HUDEP-2 (cell line): ENCODE data around the gene ETNK1.
"Not testable (repeated sequence)": the region's sequence is repeated elsewhere in the genome, so short reads cannot be mapped to it uniquely, and the experiment has no call there.

Source experiments
- DNase-seq, 76 experiments: peaks; one replicate each; lab custom pipeline; 2025; ENCODE audit not compliant: unreplicated experiment in 76 of 76; lab: John Stamatoyannopoulos, UW

ETNK1 gene, protein sequence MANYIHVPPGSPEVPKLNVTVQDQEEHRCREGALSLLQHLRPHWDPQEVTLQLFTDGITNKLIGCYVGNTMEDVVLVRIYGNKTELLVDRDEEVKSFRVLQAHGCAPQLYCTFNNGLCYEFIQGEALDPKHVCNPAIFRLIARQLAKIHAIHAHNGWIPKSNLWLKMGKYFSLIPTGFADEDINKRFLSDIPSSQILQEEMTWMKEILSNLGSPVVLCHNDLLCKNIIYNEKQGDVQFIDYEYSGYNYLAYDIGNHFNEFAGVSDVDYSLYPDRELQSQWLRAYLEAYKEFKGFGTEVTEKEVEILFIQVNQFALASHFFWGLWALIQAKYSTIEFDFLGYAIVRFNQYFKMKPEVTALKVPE

DNA sequence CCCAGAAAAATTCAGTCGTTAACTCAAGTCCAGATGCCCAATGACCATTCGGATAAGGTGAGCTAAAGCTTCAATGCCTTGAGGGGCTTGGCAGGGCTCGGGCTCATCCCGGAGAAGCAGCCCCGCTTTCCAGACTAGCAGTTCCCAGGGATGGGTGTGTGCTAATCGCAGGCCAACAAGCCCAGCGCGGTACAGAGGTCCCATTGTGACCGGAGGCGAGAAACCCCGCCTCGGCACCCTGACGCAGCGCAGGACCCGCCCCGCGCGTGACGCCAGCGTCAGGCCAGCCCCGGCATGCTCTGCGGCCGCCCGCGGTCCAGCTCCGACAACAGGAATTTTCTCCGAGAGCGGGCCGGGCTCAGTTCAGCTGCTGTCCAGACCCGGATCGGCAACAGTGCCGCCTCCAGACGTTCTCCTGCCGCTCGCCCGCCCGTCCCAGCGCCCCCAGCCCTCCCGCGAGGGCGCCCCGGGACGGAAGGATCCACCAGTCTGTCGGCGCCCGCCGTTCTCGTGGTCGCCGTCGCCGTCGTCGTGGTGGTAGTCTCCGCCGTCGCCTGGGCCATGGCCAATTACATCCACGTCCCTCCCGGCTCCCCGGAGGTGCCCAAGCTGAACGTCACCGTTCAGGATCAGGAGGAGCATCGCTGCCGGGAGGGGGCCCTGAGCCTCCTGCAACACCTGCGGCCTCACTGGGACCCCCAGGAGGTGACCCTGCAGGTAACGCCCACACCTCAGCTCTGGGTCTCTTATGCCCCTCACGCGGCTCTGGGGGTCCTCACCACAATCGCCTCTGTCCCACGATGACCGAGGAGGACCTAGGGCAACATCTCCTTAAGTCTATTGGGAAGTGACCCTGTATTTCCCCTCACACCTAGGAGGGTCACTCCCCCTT, at the start of gene ETNK1:
Gene ETNK1 (plus strand): TSS at position 302 of the 892 bp plus-strand sequence. CDS start 260 bp downstream, at position 562.
- DNase-seq: peak in 75 of 76 experiments; percentile 30 to 92 (median 80)

DNA sequence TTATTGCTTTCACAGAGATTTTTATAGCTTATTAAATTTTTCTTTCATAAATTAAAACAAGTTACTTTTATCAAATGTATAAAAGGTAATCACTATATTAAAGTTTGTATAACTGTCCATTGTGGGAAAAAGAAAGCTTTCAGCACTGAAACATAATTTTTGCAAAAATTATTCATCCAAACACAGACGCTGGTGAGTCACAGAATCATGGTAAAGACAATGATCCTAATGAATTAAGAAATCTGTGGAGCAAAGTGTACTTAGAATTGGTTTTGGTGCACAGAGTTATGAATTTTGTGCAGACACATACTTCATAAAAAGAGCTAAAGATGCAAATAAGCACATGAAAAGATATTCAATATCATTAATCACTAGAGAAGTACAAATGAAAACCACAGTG, 48.9 kb upstream of the ETNK1 start:
- no peak for DNase-seq

DNA sequence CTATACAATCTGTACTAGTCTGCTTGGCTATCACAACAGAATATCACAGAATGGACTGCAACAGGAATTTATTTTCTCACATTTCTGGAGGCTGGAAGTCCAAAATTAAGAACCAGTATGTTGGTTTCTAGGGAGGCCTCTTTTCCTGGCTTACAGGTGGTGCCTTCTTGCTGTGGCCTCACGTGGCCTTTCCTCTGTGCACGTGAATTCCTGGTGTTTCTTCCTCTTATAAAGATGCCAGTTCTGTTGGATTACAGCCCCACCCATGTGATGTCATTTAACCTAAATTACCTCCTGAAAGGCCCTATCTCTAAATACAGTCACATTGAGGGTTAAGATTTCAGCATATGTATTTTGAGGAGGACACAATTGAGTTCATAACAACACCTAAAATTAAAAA, 48.5 kb upstream of the ETNK1 start:
- no peak for DNase-seq

DNA sequence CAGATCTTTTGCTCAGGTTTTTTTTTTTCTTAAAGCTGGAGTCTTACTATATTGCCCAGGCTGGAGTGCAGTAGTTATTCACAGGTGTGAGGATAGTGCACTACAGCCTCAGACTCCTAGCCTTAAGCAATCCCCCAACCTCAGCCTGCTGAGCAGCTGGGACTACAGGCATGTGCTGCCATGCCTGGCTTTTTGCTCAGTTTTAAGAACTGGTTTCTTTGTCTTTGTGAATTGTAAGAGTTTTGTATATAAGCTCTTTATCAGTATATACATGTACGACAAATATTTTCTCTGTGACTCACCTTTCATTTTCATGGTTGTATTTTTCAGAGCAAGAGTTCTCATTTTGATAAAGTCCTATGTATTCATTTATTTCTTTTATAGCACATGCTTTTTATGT, 47.3 kb upstream of the ETNK1 start:
- no peak for DNase-seq

DNA sequence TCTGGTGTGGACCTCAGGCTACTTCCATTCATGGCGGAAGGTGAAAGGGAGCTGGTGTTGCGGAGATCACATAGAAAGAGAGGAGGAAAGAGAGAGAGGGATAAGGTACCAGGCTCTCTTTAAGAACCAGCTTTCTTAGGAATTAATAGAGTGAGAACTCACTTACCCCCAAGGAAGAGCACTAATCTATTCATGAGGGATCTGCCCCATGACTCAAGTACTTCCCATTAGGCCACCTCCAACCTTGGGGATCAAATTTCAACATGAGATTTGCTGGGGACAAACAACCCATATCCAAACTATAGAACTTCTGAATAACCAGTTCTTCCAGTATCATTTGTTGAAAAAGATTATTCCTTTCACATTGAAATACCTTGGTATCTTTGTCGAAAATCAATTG, 46.6 kb upstream of the ETNK1 start:
- no peak for DNase-seq

- no peak for DNase-seq
Observed at GRCh38 chr12:22588817-22589216, 36.2 kb upstream of the ETNK1 start.

- DNase-seq: no peak
Observed at GRCh38 chr12:22593864-22594263, 31.1 kb upstream of the ETNK1 start.

DNA sequence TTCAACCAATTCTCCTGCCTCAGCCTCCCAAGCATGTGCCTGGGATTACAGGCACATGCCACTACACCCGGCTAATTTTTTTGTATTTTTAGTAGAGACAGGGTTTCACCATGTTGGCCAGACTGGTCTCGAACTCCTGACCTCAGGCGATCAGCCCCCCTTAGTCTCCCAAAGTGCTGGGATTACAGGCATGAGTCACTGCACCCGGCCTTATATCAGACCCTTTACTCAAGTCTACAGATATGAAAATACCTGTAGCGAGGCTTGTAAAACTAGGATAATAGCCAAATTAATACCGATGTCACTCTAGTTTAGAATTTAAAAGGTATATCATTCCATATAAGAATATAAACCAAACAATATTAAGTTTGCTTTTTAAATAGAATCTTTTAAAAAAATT, 27.4 kb upstream of the ETNK1 start:
- not testable (repeated sequence) for DNase-seq

- no peak for DNase-seq
Observed at GRCh38 chr12:22598141-22598762, 26.7 kb upstream of the ETNK1 start.

- DNase-seq: no peak
Observed at GRCh38 chr12:22598763-22599161, 26.2 kb upstream of the ETNK1 start.

DNA sequence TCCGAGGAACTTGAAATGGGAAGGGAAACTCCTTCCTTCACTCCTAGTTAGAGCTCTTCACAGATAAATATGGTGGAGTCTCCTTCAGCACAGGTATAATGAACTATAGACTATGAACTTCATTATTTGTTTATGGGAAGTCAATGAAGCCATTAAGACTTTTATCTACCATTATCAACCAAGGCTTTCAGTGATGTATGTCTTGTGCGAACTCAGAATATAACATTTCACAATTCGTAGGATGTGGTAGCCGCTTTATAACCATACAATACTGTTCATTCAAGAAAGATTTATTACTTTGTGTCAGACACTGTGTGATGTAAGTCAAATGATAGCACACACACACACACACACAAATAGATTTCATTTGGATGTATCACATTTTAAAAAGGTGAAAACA, 24.8 kb upstream of the ETNK1 start:
- DNase-seq: no peak

- DNase-seq: no peak
Observed at GRCh38 chr12:22609501-22609900, 15.5 kb upstream of the ETNK1 start.

DNA sequence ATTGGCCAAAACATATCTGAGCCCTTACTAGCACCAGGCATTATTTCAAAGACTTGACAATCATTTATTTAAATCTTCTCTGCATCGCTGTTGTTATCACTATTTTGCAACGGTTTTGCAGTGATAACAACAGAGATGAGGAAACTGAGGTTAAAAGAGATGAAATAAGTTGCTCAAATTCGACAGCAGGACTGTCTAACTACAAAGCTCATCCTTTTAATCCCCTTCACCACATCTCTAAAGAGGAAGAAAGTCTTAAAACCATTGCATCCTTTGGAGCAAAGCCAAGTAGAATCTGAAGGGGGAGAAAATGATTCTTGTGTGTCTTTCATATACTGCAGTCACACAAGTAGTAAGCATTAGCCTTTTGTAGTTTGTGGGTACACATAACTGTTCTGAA, 14.8 kb upstream of the ETNK1 start:
- DNase-seq: no peak

DNA sequence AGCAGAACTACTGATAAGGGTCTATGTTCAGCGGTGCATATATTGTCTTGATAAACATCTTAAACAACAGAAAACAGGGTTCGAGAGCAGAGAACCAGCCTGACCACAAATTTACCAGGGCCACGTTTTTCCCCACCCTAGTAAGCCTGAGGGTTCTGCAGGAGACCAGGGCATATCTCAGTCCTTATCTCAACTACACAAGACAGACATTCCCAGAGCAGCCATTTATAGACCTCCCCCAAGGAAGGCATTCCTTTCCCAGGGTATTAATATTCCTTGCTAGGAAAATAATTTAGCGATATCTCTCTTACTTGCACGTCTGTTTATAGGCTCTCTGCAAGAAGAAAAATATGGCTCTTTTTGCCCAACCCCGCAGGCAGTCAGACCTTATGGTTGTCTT, 12.1 kb upstream of the ETNK1 start:
- not testable (repeated sequence) for DNase-seq

- peak in 1 of 76 experiments; percentile 7 for DNase-seq
Observed at GRCh38 chr12:22615963-22616501, 8.9 kb upstream of the ETNK1 start.

DNA sequence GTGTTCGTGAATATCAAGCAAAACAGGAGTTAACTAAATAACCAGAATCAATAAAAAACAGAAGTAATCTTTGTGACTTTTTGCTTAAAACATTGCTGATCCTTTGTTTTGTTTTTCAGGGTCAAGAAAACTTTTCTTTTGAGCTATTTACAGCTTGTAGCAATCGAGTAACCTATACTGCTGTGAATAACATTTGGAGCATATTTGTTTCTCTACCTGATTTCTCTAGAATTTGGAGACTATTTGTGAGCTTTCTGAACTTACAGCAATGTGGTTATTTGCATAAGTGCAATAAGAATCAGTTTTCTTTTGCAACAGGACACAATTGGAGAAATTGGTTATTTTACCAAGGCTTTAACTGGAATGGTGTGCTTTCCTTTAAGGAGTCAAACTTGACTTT, 7.3 kb upstream of the ETNK1 start:
- no peak for DNase-seq

GRCh38 chr12:22624548-22624869, 462 bp upstream of the ETNK1 start:
- DNase-seq: peak in 1 of 76 experiments; percentile 55

DNA sequence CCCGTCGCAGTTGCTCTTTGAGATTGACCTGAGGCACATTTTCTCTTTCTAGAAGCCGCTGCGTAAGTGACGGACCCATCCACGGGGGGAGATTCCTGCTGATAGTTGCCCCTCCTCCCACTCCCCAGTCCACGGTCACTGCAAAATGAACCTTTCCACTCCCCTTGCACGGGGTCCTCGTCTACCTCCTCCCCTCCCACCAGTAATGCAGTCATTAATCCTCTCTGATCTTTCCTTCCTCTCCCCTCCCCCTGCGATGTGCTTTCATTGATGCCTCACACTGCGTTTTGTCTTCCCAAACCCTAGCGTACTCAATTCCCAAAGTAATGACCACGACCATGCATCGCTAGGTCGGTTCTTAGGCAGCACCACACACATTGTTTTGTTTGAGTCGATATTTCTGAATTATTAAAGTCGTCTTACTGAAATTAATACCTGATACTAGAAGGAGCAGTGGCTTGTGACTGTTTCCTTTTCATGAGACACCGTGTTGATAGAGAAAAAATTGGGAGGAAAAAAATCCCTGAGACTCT, 857 bp downstream of the ETNK1 start:
- peak in 31 of 76 experiments; percentile 2 to 51 (median 22) for DNase-seq

GRCh38 chr12:22626406-22626805, 1.4 kb downstream of the ETNK1 start:
- DNase-seq: peak in 1 of 76 experiments; percentile 5

- DNase-seq: no peak
Observed at GRCh38 chr12:22627371-22627770, 2.4 kb downstream of the ETNK1 start.

DNA sequence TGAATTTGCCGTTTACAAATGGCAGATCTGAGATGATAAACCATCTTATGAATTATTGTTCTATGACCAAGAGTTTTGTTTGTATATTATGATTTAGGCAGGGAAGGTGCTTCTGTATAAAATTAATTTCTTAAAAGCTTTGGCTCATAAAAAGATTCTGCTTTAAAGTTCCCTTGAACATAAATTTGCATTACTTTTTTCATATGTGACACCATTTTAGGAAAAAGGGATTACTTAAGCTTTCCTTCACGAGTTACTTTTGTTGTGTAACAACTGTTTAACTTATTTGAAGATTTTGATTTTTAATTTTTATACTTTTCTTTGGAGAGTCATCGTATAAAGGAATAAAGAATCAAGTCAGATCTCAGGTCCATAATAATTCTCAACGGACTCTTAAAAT, 3.3 kb downstream of the ETNK1 start:
- no peak for DNase-seq
